ENCODE data around the gene ANKRD45. TPM values are rescaled to one million over a fixed set of nuclear protein-coding genes. Genes with fewer than 3 reads are reported as not detected.

Gene ANKRD45, protein sequence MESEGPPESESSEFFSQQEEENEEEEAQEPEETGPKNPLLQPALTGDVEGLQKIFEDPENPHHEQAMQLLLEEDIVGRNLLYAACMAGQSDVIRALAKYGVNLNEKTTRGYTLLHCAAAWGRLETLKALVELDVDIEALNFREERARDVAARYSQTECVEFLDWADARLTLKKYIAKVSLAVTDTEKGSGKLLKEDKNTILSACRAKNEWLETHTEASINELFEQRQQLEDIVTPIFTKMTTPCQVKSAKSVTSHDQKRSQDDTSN
- total RNA-seq (0.33 TPM), polyA plus RNA-seq (0.71 TPM)
- long read RNA-seq, donor 1: 0 reads
- long read RNA-seq, donor 2, partial matches to known transcripts: 43 of 54 reads
- long read RNA-seq, donor 2, other reads (novel, unspliced or antisense): 11 of 54 reads
- long read RNA-seq, donor 3, partial matches to known transcripts: 73 of 73 reads
- long read RNA-seq, donor 3, other reads (novel, unspliced or antisense): 0 of 73 reads
- long read RNA-seq, donor 4: 0 reads
- long read RNA-seq, donor 5, partial matches to known transcripts: 0 of 1 reads
- long read RNA-seq, donor 5, other reads (novel, unspliced or antisense): 0 of 1 reads
- long read RNA-seq, donor 6: 0 reads
- long read RNA-seq, donor 7, partial matches to known transcripts: 0 of 1 reads
- long read RNA-seq, donor 7, other reads (novel, unspliced or antisense): 0 of 1 reads
- long read RNA-seq, donor 8: 0 reads
- long read RNA-seq, donor 9: 0 reads
- long read RNA-seq, donor 10: 0 reads

GRCh38 chr1:173669491-173669941 is at the start of gene ANKRD45:
Gene ANKRD45 (minus strand): TSS chr1:173669851. CDS start chr1:173659418, 10,433 bp downstream.
- Histone ChIP-seq H3K27me3 (ENCODE audit: control insufficient read depth in 2 of 2, insufficient read depth in 1 of 2, low read length in 1 of 2) (peaks cover 0 to 13% of the 10 kb centered on the region in 2 donors), H3K36me3 (ENCODE audit: control insufficient read depth in 2 of 2, insufficient read depth in 2 of 2, low read length in 1 of 2) (no peaks in the 10 kb centered on the region), H3K27ac (ENCODE audit: low read depth in 1 of 2, low read length in 1 of 2) (no peak within 1 kb of the TSS), H3K4me3 (ENCODE audit: low read length in 2 of 2) (peak within 1 kb of the TSS in 1 of 2 donors; percentile 31), H3K4me1 (ENCODE audit: control insufficient read depth in 2 of 2, insufficient read depth in 2 of 2, low read length in 2 of 2) (peaks cover 0 to 8% of the 10 kb centered on the region in 2 donors), H3K9me3 (ENCODE audit: control insufficient read depth in 2 of 2, insufficient read depth in 1 of 2, low read length in 1 of 2) (no peaks in the 10 kb centered on the region)
- WGBS: 5% methylated on average over 33 of the region's 33 CpGs
- DNase-seq (ENCODE audit: low read depth in 6 of 9, low spot score in 9 of 9): peak in 7 of 9 donors; percentile 5 to 50 (median 9)

- no peaks in the 10 kb centered on the region for H3K27me3 ChIP-seq (ENCODE audit: control insufficient read depth in 2 of 2, insufficient read depth in 1 of 2, low read length in 1 of 2)
- H3K4me3 ChIP-seq (ENCODE audit: low read length in 2 of 2): no peak overlapping the region
- WGBS: 94% methylated on average over 2 of the region's 2 CpGs
- no peak overlapping the region for H3K27ac ChIP-seq (ENCODE audit: low read depth in 1 of 2, low read length in 1 of 2)
- H3K4me1 ChIP-seq (ENCODE audit: control insufficient read depth in 2 of 2, insufficient read depth in 2 of 2, low read length in 2 of 2): peaks cover 0 to 5% of the 10 kb centered on the region in 2 donors
- no peak for DNase-seq (ENCODE audit: low read depth in 6 of 9, low spot score in 9 of 9)
- no peaks in the 10 kb centered on the region for H3K9me3 ChIP-seq (ENCODE audit: control insufficient read depth in 2 of 2, insufficient read depth in 1 of 2, low read length in 1 of 2)
- peaks cover 4 to 11% of the 10 kb centered on the region in 2 donors for H3K36me3 ChIP-seq (ENCODE audit: control insufficient read depth in 2 of 2, insufficient read depth in 2 of 2, low read length in 1 of 2)
Measured at GRCh38 chr1:173717238-173717637, 47.6 kb upstream of the ANKRD45 start.

- WGBS: under 1% methylated on average over 8 of the region's 8 CpGs
Measured at GRCh38 chr1:173715538-173715844, 45.8 kb upstream of the ANKRD45 start.

DNA sequence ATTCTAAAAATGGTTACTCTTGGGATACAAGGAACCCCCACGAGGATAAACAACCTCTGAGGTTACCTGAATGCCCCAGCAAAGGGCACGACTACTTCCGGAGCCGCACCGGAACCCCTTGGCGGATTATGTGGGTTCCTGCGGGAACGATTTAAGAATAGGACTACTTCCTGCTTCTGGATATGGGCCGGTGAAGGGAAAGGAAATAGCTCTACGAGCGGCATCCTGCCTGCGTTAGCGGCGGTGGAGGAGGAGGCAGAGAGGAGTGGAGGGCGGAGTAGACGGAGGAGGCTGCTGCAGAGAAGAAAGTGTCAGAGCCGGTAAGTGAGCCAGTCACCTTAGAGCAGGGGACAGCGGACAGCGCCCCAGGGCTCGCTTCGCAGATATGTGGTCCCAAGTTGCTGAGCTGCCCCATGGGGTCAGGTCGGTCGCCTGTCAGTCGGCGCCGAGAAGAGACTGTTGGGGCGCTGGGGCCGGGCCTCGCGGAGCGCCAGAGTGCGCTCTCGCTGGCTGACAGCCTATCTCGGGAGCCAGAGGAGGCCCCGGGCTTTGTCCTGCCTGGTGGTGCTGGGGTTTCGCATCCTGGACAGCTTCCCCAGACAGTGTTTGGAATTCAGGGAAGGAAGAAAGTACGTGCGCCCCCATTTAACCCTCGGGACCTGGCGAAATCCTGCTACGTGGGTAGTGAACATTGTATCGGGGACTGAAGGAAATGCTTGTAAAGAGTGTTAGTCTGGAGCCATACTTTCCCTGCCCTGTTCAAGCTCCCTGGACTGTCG is 45.3 kb upstream of the ANKRD45 start, which contains the start of gene KLHL20:
Gene KLHL20 (plus strand): TSS at position 223 of the 779 bp plus-strand sequence. CDS start 1,063 bp downstream, outside the sequence.
- under 1% methylated on average over 43 of the region's 43 CpGs for WGBS
- DNase-seq (ENCODE audit: low read depth in 6 of 9, low spot score in 9 of 9): peak; percentile 77 to 96 (median 86)
- H3K36me3 ChIP-seq (ENCODE audit: control insufficient read depth in 2 of 2, insufficient read depth in 2 of 2, low read length in 1 of 2): peaks cover 0 to 7% of the 10 kb centered on the region in 2 donors
- H3K27me3 ChIP-seq (ENCODE audit: control insufficient read depth in 2 of 2, insufficient read depth in 1 of 2, low read length in 1 of 2): peaks cover 0 to 6% of the 10 kb centered on the region in 2 donors
- H3K9me3 ChIP-seq (ENCODE audit: control insufficient read depth in 2 of 2, insufficient read depth in 1 of 2, low read length in 1 of 2): no peaks in the 10 kb centered on the region
- H3K4me3 ChIP-seq (ENCODE audit: low read length in 2 of 2): peak within 1 kb of the TSS; percentile 75 to 80
- H3K27ac ChIP-seq (ENCODE audit: low read depth in 1 of 2, low read length in 1 of 2): peak within 1 kb of the TSS; percentile 96 to 97
- peaks cover 0 to 5% of the 10 kb centered on the region in 2 donors for H3K4me1 ChIP-seq (ENCODE audit: control insufficient read depth in 2 of 2, insufficient read depth in 2 of 2, low read length in 2 of 2)

More at GRCh38 chr1:173715538-173715844, 45.8 kb upstream of the ANKRD45 start:
- Histone ChIP-seq H3K27me3 (ENCODE audit: control insufficient read depth in 2 of 2, insufficient read depth in 1 of 2, low read length in 1 of 2) (peaks cover 0 to 2% of the 10 kb centered on the region in 2 donors), H3K27ac (ENCODE audit: low read depth in 1 of 2, low read length in 1 of 2) (peak overlapping the region; percentile 96 to 97), H3K9me3 (ENCODE audit: control insufficient read depth in 2 of 2, insufficient read depth in 1 of 2, low read length in 1 of 2) (no peaks in the 10 kb centered on the region), H3K4me3 (ENCODE audit: low read length in 2 of 2) (peak overlapping the region; percentile 75 to 80), H3K36me3 (ENCODE audit: control insufficient read depth in 2 of 2, insufficient read depth in 2 of 2, low read length in 1 of 2) (peaks cover 0 to 7% of the 10 kb centered on the region in 2 donors), H3K4me1 (ENCODE audit: control insufficient read depth in 2 of 2, insufficient read depth in 2 of 2, low read length in 2 of 2) (peaks cover 0 to 5% of the 10 kb centered on the region in 2 donors)
- DNase-seq (ENCODE audit: low read depth in 6 of 9, low spot score in 9 of 9): peak in 1 of 9 donors; percentile 4

DNA sequence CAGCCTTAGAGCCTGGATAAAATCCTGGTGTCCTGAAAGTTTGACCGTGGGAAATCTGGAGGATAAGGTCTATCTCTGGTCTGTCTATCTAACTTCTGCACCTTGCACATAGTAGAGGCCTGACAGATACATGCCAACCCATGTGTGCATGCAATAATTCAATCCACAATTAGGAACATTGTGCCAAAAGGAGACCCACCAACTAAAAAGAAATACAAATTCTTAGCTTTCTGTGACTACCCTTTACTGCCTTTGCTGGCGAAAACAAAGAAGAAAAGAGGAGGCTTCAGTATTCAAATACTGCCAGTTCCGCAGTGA is 44.7 kb upstream of the ANKRD45 start:
- Histone ChIP-seq H3K4me1 (ENCODE audit: control insufficient read depth in 2 of 2, insufficient read depth in 2 of 2, low read length in 2 of 2) (peaks cover 0 to 5% of the 10 kb centered on the region in 2 donors), H3K9me3 (ENCODE audit: control insufficient read depth in 2 of 2, insufficient read depth in 1 of 2, low read length in 1 of 2) (no peaks in the 10 kb centered on the region), H3K36me3 (ENCODE audit: control insufficient read depth in 2 of 2, insufficient read depth in 2 of 2, low read length in 1 of 2) (peaks cover 0 to 7% of the 10 kb centered on the region in 2 donors), H3K27me3 (ENCODE audit: control insufficient read depth in 2 of 2, insufficient read depth in 1 of 2, low read length in 1 of 2) (peaks cover 0 to 8% of the 10 kb centered on the region in 2 donors), H3K4me3 (ENCODE audit: low read length in 2 of 2) (peak overlapping the region; percentile 75 to 80), H3K27ac (ENCODE audit: low read depth in 1 of 2, low read length in 1 of 2) (peak overlapping the region; percentile 32 to 97)
- 64% methylated on average over 3 of the region's 3 CpGs for WGBS
- peak in 1 of 9 donors; percentile 3 for DNase-seq (ENCODE audit: low read depth in 6 of 9, low spot score in 9 of 9)

GRCh38 chr1:173708787-173709186 is 39.1 kb upstream of the ANKRD45 start:
- H3K9me3 ChIP-seq (ENCODE audit: control insufficient read depth in 2 of 2, insufficient read depth in 1 of 2, low read length in 1 of 2): no peaks in the 10 kb centered on the region
- WGBS: 91% methylated on average over 2 of the region's 2 CpGs
- no peaks in the 10 kb centered on the region for H3K4me1 ChIP-seq (ENCODE audit: control insufficient read depth in 2 of 2, insufficient read depth in 2 of 2, low read length in 2 of 2)
- peaks cover 0 to 16% of the 10 kb centered on the region in 2 donors for H3K27me3 ChIP-seq (ENCODE audit: control insufficient read depth in 2 of 2, insufficient read depth in 1 of 2, low read length in 1 of 2)
- no peak overlapping the region for H3K27ac ChIP-seq (ENCODE audit: low read depth in 1 of 2, low read length in 1 of 2)
- DNase-seq (ENCODE audit: low read depth in 6 of 9, low spot score in 9 of 9): no peak
- H3K36me3 ChIP-seq (ENCODE audit: control insufficient read depth in 2 of 2, insufficient read depth in 2 of 2, low read length in 1 of 2): no peaks in the 10 kb centered on the region
- no peak overlapping the region for H3K4me3 ChIP-seq (ENCODE audit: low read length in 2 of 2)

- H3K4me1 ChIP-seq (ENCODE audit: control insufficient read depth in 2 of 2, insufficient read depth in 2 of 2, low read length in 2 of 2): no peaks in the 10 kb centered on the region
Measured at GRCh38 chr1:173705117-173705516, 35.5 kb upstream of the ANKRD45 start.

DNA sequence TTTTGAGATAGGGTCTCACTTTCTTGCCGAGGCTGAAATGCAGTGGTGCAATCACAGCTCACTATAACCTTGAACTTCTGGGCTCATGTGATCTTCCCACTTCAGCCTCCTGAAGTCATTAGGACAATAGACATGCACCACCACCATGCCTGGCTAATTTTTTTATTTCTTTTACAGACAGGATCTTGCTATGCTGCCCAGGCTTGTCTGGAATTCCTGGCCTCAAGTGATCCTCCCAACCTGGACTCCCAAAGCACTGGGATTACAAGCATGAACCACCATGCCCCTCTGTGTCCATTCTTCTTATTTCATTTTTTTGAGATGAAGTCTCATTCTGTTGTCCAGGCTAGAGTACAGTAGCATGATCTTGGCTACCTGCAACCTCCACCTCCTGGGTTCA is 33.1 kb upstream of the ANKRD45 start:
- Histone ChIP-seq H3K27me3 (ENCODE audit: control insufficient read depth in 2 of 2, insufficient read depth in 1 of 2, low read length in 1 of 2) (no peaks in the 10 kb centered on the region), H3K4me1 (ENCODE audit: control insufficient read depth in 2 of 2, insufficient read depth in 2 of 2, low read length in 2 of 2) (no peaks in the 10 kb centered on the region), H3K9me3 (ENCODE audit: control insufficient read depth in 2 of 2, insufficient read depth in 1 of 2, low read length in 1 of 2) (no peaks in the 10 kb centered on the region), H3K36me3 (ENCODE audit: control insufficient read depth in 2 of 2, insufficient read depth in 2 of 2, low read length in 1 of 2) (no peaks in the 10 kb centered on the region), H3K27ac (ENCODE audit: low read depth in 1 of 2, low read length in 1 of 2) (no peak overlapping the region), H3K4me3 (ENCODE audit: low read length in 2 of 2) (no peak overlapping the region)
- WGBS: 97% methylated on average over 1 of the region's 1 CpG
- no peak for DNase-seq (ENCODE audit: low read depth in 6 of 9, low spot score in 9 of 9)

More at GRCh38 chr1:173705117-173705516, 35.5 kb upstream of the ANKRD45 start:
- Histone ChIP-seq H3K27ac (ENCODE audit: low read depth in 1 of 2, low read length in 1 of 2) (no peak overlapping the region), H3K4me3 (ENCODE audit: low read length in 2 of 2) (no peak overlapping the region), H3K36me3 (ENCODE audit: control insufficient read depth in 2 of 2, insufficient read depth in 2 of 2, low read length in 1 of 2) (no peaks in the 10 kb centered on the region), H3K9me3 (ENCODE audit: control insufficient read depth in 2 of 2, insufficient read depth in 1 of 2, low read length in 1 of 2) (no peaks in the 10 kb centered on the region), H3K27me3 (ENCODE audit: control insufficient read depth in 2 of 2, insufficient read depth in 1 of 2, low read length in 1 of 2) (peaks cover 0 to 11% of the 10 kb centered on the region in 2 donors)
- no peak for DNase-seq (ENCODE audit: low read depth in 6 of 9, low spot score in 9 of 9)
- 83% methylated on average over 5 of the region's 5 CpGs for WGBS

Data from thymus (tissue), 14 donors.